K562 (cell line): ENCODE measurements around the gene ITPRID2. TPM values are rescaled to one million over a fixed set of nuclear protein-coding genes. Genes with fewer than 3 reads are reported as not detected.

ENCODE experiments used
- ATAC-seq: fragments of 200-7000 bp; cut with Tn5 transposase; 3 replicates; pipeline ENCODE4 v1.9.1; 2020; ENCODE audit warnings: moderate library complexity
- BruUV-seq: library from RNA; stranded (reverse); fragments of 400-500 nt; replicated peaks from 2 replicates; lab custom pipeline; 2021; lab: Mats Ljungman, UMichigan
- CTCF ChIA-PET: fragments of 300-600 bp; formaldehyde crosslinking; extraction: SDS; loops from one replicate; lab custom pipeline; 2021; ENCODE audit warnings: low intra/inter-chr PET ratio; lab: Yijun Ruan, JAX
- POLR2A ChIA-PET: fragments of 300-600, 350-650 bp; sonication (Branson Sonifier 250); formaldehyde crosslinking; extraction: SDS; loops from one replicate; lab custom pipeline; 2021; ENCODE audit warnings: antibody characterized with exemption, inconsistent platforms; lab: Yijun Ruan, JAX
- DNase-seq, 4 experiments: peaks; one replicate each; pipeline versions ENCODE4 v3.0.0 to v3.0.0-alpha.2; 2011 to 2018; ENCODE audit warnings: low spot score in 3 of 4, mixed read lengths in 3 of 4; ENCODE audit errors: extremely low read depth in 1 of 4
- FAIRE-seq: peaks from 2 replicates; lab custom pipeline; 2011; peaks lifted over from hg19 to GRCh38; lab: Jason Lieb, UNC
- H2AFZ ChIP-seq: 2 replicates; pipeline ENCODE4 v1.6.0; 2011; ENCODE audit warnings: low read depth, low read length, control low read depth, inconsistent platforms
- H3K27ac ChIP-seq: fragments of 200-600 bp; 3 replicates; pipeline ENCODE4 v1.8.0; 2011; ENCODE audit warnings: low read depth, mild to moderate bottlenecking, control low read depth, inconsistent platforms, low read length, moderate library complexity, mixed read lengths; ENCODE audit errors: extremely low read depth
- H3K27me3 ChIP-seq, 2 experiments: fragments of 300-600 bp in 1 of 2; 2 replicates in 1 of 2; 3 replicates in 1 of 2; pipeline versions ENCODE4 v1.6.0 to v1.8.0; 2011; ENCODE audit warnings: inconsistent platforms in 2 of 2, low read length in 2 of 2, mild to moderate bottlenecking in 1 of 2, mixed read lengths in 1 of 2, moderate library complexity in 1 of 2; ENCODE audit not compliant: control insufficient read depth in 2 of 2, insufficient read depth in 2 of 2
- H3K36me3 ChIP-seq: fragments of 300-600 bp; 3 replicates; pipeline ENCODE4 v1.8.0; 2011; ENCODE audit warnings: mild to moderate bottlenecking, low read length, inconsistent platforms; ENCODE audit not compliant: control insufficient read depth, insufficient read depth
- H3K4me1 ChIP-seq, 2 experiments: fragments of 200-600 bp in 1 of 2; replicated peaks in 1 of 2; 2 replicates in 1 of 2; 3 replicates in 1 of 2; pipeline versions ENCODE4 v1.5.1 to v1.8.0; 2011; ENCODE audit warnings: inconsistent platforms in 2 of 2, low read length in 2 of 2, mild to moderate bottlenecking in 1 of 2, mixed read lengths in 1 of 2, moderate library complexity in 1 of 2; ENCODE audit not compliant: control insufficient read depth in 2 of 2, insufficient read depth in 2 of 2
- H3K4me2 ChIP-seq: 2 replicates; pipeline ENCODE4 v1.6.1; 2011; ENCODE audit warnings: low read length, control low read depth, inconsistent platforms, mixed read lengths; ENCODE audit not compliant: insufficient read depth
- H3K4me3 ChIP-seq: fragments of 200-600 bp; sonication (generic), shearing (Covaris generic); 2 replicates; pipeline ENCODE4 v1.5.1; 2016; ENCODE audit warnings: control low read depth, inconsistent platforms
- H3K79me2 ChIP-seq: fragments of 200-600 bp; 3 replicates; pipeline ENCODE4 v1.8.0; 2011; ENCODE audit warnings: low read length, inconsistent platforms; ENCODE audit not compliant: control insufficient read depth, insufficient read depth
- H3K9ac ChIP-seq, 2 experiments: 2 replicates each; pipeline versions ENCODE4 v1.6.0 to v1.6.1; 2011; ENCODE audit warnings: low read depth in 2 of 2, low read length in 2 of 2, control low read depth in 1 of 2, inconsistent platforms in 1 of 2, mild to moderate bottlenecking in 1 of 2, mixed read lengths in 1 of 2; ENCODE audit not compliant: insufficient read depth in 1 of 2
- H3K9me1 ChIP-seq: one replicate; pipeline ENCODE4 v1.6.0; 2011; ENCODE audit warnings: inconsistent platforms, mild to moderate bottlenecking, low read length, moderate library complexity; ENCODE audit not compliant: control insufficient read depth, insufficient read depth
- H3K9me3 ChIP-seq: replicated peaks from 2 replicates; pipeline ENCODE4 v1.5.1; 2011; ENCODE audit warnings: low read depth, low read length, inconsistent platforms; ENCODE audit not compliant: control insufficient read depth, insufficient read depth
- H4K20me1 ChIP-seq: replicated peaks from 2 replicates; pipeline ENCODE4 v1.6.1; 2011; ENCODE audit warnings: low read length, inconsistent platforms, mixed read lengths; ENCODE audit not compliant: control insufficient read depth, insufficient read depth
- BCLAF1 ChIP-seq, 2 experiments: fragments of 450-650 bp in 1 of 2; IDR thresholded peaks; 2 replicates each; pipeline ENCODE4 v1.6.1; 2011 to 2017; ENCODE audit warnings: low read depth in 2 of 2, antibody characterized with exemption in 1 of 2, borderline replicate concordance in 1 of 2, low read length in 1 of 2, mild to moderate bottlenecking in 1 of 2, mixed read lengths in 1 of 2; ENCODE audit not compliant: control insufficient read depth in 1 of 2
- PHTF2 ChIP-seq: fragments of 250-450 bp; sonication (Bioruptor Pico); IDR thresholded peaks from 2 replicates; pipeline ENCODE4 v1.5.0; 2021; ENCODE audit warnings: mild to moderate bottlenecking
- RAD21 ChIP-seq, 2 experiments: fragments of 250-450 bp in 1 of 2; fragments of 450-650 bp in 1 of 2; sonication (Bioruptor Pico) in 1 of 2; formaldehyde crosslinking in 1 of 2; IDR thresholded peaks in 1 of 2; conservative IDR thresholded peaks in 1 of 2; 2 replicates each; pipeline versions ENCODE4 v1.4.0 to v1.8.0; 2020 to 2022; ENCODE audit warnings: mild to moderate bottlenecking in 2 of 2, moderate library complexity in 1 of 2
- ZFP36 ChIP-seq: fragments of 150-350 bp; IDR thresholded peaks from 2 replicates; pipeline ENCODE4 v1.6.1; 2018; ENCODE audit warnings: low read length, low read depth; ENCODE audit not compliant: partially characterized antibody
- ZNF143 ChIP-seq: sonication (generic); formaldehyde crosslinking; IDR thresholded peaks from 2 replicates; pipeline ENCODE4 v1.9.0; 2022; ENCODE audit warnings: mild to moderate bottlenecking, missing genetic modification reagents
- ZSCAN29 ChIP-seq: fragments of 450-650 bp; IDR thresholded peaks from 2 replicates; pipeline ENCODE4 v1.6.1; 2017
- WGBS: fragments of 100-300 bp; shearing (Covaris generic); methylation state at CpG from one replicate; pipeline ENCODE4 v1.1.6; 2016; ENCODE audit warnings: low coverage, mixed read lengths; ENCODE audit not compliant: insufficient coverage; ENCODE audit errors: missing lambda C conversion rate; 5-methylcytosine and 5-hydroxymethylcytosine counted together
- in situ Hi-C: fragments of 300-500 bp; cut with MboI; formaldehyde crosslinking; loops from 4 replicates; pipeline ENCODE4 v1.15.0; 2018; ENCODE audit warnings: inconsistent platforms, mixed read lengths
- intact Hi-C: fragments of 100-400 bp; cut with micrococcal nuclease; formaldehyde crosslinking; loops from 2 replicates; pipeline ENCODE4 v1.14.2; 2022
- polyA plus RNA-seq, 8 experiments: library from polyadenylated mRNA; depleted of rRNA in 4 of 8; stranded (reverse) in 5 of 8; unstranded in 3 of 8; fragments of >200 nt; fragmentation: Nextera tagmentation in 2 of 8; fragmentation: Illumina TruSeq in 1 of 8; extraction: Ambion mirVana in 2 of 8; extraction: Trizol in 1 of 8; gene quantifications; 2 replicates each; pipeline versions ENCODE4 v1.2.1 to v1.2.3, GENCODE V29; 2011 to 2014; ENCODE audit warnings: inconsistent platforms in 1 of 8, missing spikeins in 1 of 8
- total RNA-seq, 7 experiments: library from RNA; depleted of rRNA in 6 of 7; stranded (reverse); fragments of >200 nt in 6 of 7; fragmentation: Illumina TruSeq in 2 of 7; extraction: Trizol in 2 of 7; gene quantifications; 2 replicates each; pipeline versions ENCODE4 v1.2.1 to v1.2.3, GENCODE V29; 2011 to 2021; ENCODE audit warnings: low replicate concordance in 1 of 7

ITPRID2 gene
- total and polyA plus RNA-seq, 9 of the 15 experiments (the other 6 are each of a cell fraction or from before 2014, with no cell fraction given): 18.5 to 77.8 (median 52.0) TPM

DNA sequence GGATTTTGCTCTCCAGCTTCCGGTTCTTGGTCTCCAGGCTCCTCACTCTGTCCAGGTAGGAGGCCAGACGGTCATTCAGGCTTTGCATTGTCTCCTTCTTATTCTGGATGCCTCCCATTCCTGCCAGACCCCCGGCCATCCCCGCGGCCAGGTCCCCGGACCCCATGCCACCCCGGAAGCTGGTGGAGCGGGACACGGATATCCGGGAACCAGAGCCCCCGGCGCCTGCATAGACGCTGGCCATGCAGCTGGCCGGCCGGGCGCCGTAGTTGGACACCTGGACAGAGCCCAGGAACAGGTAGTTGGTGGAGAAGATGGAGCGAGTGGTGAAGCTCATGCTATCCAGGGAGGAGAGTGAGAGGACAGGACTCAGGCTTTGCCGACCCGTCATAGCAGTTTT is 70.6 kb downstream of the ITPRID2 start:
- Histone ChIP-seq H3K4me2 (no peak overlapping the region; the same call in 1 of the 2 replicates), H3K27me3 (peaks cover 0 to 12% of the 10 kb centered on the region in 2 experiments; a peak in 1 of 5 replicates), H3K79me2 (no peaks in the 10 kb centered on the region), H3K4me1 (0 out of 5 replicates have a peak, but pooled peaks cover 0 to 3% of the 10 kb centered on the region in 2 experiments), H3K9me3 (no peaks in the 10 kb centered on the region), H3K27ac (no peak overlapping the region), H3K9me1 (no peaks in the 10 kb centered on the region), H3K36me3 (no peaks in the 10 kb centered on the region), H2AFZ (no peak overlapping the region), H3K9ac (no peak overlapping the region), H4K20me1 (no peaks in the 10 kb centered on the region), H3K4me3 (no peak overlapping the region)
- in situ Hi-C loops (no loop called here), intact Hi-C loops (loop anchor here (10.0 kb wide), 1 partner anchor 693 kb away; no protein-coding TSS in a partner anchor)
- FAIRE-seq: no peak
- ChIA-PET CTCF (no interaction called here), POLR2A (interaction anchor here (1.3 kb wide), 1 partner anchor 8 kb away, joined by 3 read pairs; no protein-coding TSS in a partner anchor)
- WGBS: 2% methylated on average over 20 of the region's 20 CpGs
- no peak for ATAC-seq
- TF ChIP-seq ZSCAN29: peak; percentile 75
- no peak for TF ChIP-seq ZNF143 (CRISPR knock-in tag)
- BruUV-seq: no TSS peak
- DNase-seq: no peak

- FAIRE-seq (no peak), ATAC-seq (no peak), DNase-seq (no peak)
- Histone ChIP-seq H3K79me2 (no peaks in the 10 kb centered on the region), H3K27ac (no peak overlapping the region), H3K9me1 (no peaks in the 10 kb centered on the region), H4K20me1 (no peaks in the 10 kb centered on the region), H3K4me2 (no peak overlapping the region), H2AFZ (no peak overlapping the region), H3K4me1 (no peaks in the 10 kb centered on the region), H3K4me3 (no peak overlapping the region), H3K27me3 (no peaks in the 10 kb centered on the region), H3K9ac (no peak overlapping the region), H3K9me3 (no peaks in the 10 kb centered on the region), H3K36me3 (no peaks in the 10 kb centered on the region)
- in situ Hi-C loops (no loop called here), intact Hi-C loops (no loop called here)
- ChIA-PET POLR2A (no interaction called here), CTCF (no interaction called here)
- no peak for TF ChIP-seq PHTF2 (CRISPR knock-in tag)
- peak in 1 of 2 experiments; percentile 34; a peak in 2 of 4 replicates for TF ChIP-seq RAD21 (CRISPR knock-in tag; conservative IDR thresholded peaks at IDR 0.05 in 1 of 2, IDR thresholded peaks at IDR 0.05 in 1 of 2)
- TF ChIP-seq BCLAF1 (IDR thresholded peaks at IDR 0.05; ENCODE audit: borderline replicate concordance in 1 of 2, control insufficient read depth in 1 of 2, low read depth in 2 of 2, low read length in 1 of 2): no peak
- no peak for TF ChIP-seq ZFP36
- no TSS peak for BruUV-seq
- WGBS: 4% methylated on average over 2 of the region's 2 CpGs
Observed at GRCh38 chr2:181970160-181970794, 78.7 kb downstream of the ITPRID2 start.
